H9 (cell line): Measurements from ENCODE around the gene NDUFV1. TPM values are rescaled to one million over a fixed set of nuclear protein-coding genes. Genes with fewer than 3 reads are reported as not detected.

ENCODE experiments used
- DNase-seq: peaks from one replicate; pipeline ENCODE4 v3.0.0-alpha.2; 2017
- H2AFZ ChIP-seq: one replicate; pipeline ENCODE4 v1.6.1; 2013; ENCODE audit warnings: mild to moderate bottlenecking, low read length, control low read depth, moderate library complexity
- H2AK5ac ChIP-seq: 2 replicates; pipeline ENCODE4 v1.6.1; 2013; ENCODE audit warnings: low read length, control low read depth, mixed read lengths; ENCODE audit not compliant: insufficient read length
- H2BK120ac ChIP-seq: one replicate; pipeline ENCODE4 v1.6.1; 2013; ENCODE audit warnings: low read depth, mild to moderate bottlenecking, low read length, control low read depth, inconsistent platforms; ENCODE audit not compliant: poor library complexity, severe bottlenecking
- H2BK12ac ChIP-seq: 2 replicates; pipeline ENCODE4 v1.6.1; 2013; ENCODE audit warnings: low read length, control low read depth, mixed read lengths, low read depth; ENCODE audit not compliant: insufficient read length
- H2BK15ac ChIP-seq: 2 replicates; pipeline ENCODE4 v1.6.1; 2013; ENCODE audit warnings: low read depth, low read length, control low read depth
- H2BK20ac ChIP-seq: one replicate; pipeline ENCODE4 v1.6.1; 2013; ENCODE audit warnings: low read depth, mild to moderate bottlenecking, low read length, control low read depth, inconsistent platforms; ENCODE audit not compliant: poor library complexity, severe bottlenecking
- H2BK5ac ChIP-seq: 2 replicates; pipeline ENCODE4 v1.6.1; 2013; ENCODE audit warnings: low read length, control low read depth, mixed read lengths; ENCODE audit not compliant: insufficient read length
- H3K14ac ChIP-seq: 2 replicates; pipeline ENCODE4 v1.6.1; 2013; ENCODE audit warnings: low read length, control low read depth; ENCODE audit not compliant: insufficient read depth
- H3K18ac ChIP-seq: 2 replicates; pipeline ENCODE4 v1.6.1; 2013; ENCODE audit warnings: low read depth, mild to moderate bottlenecking, mixed read lengths, low read length, control low read depth; ENCODE audit not compliant: insufficient read length
- H3K23ac ChIP-seq: 2 replicates; pipeline ENCODE4 v1.6.1; 2013; ENCODE audit warnings: low read length, control low read depth, mixed read lengths, low read depth; ENCODE audit not compliant: insufficient read length
- H3K23me2 ChIP-seq: 2 replicates; pipeline ENCODE4 v1.6.1; 2013; ENCODE audit warnings: low read depth, mild to moderate bottlenecking, mixed read lengths, low read length, control low read depth; ENCODE audit not compliant: insufficient read length, poor library complexity, severe bottlenecking
- H3K27ac ChIP-seq: 2 replicates; pipeline ENCODE4 v1.5.1; 2013; ENCODE audit warnings: low read length, control low read depth, mixed read lengths, low read depth; ENCODE audit not compliant: insufficient read length
- H3K27me3 ChIP-seq: 2 replicates; pipeline ENCODE4 v1.6.1; 2013; ENCODE audit warnings: low read length, control low read depth, inconsistent platforms; ENCODE audit not compliant: insufficient read depth
- H3K4ac ChIP-seq: 2 replicates; pipeline ENCODE4 v1.6.1; 2013; ENCODE audit warnings: low read depth, mild to moderate bottlenecking, control low read depth, inconsistent platforms, low read length, moderate library complexity
- H3K4me1 ChIP-seq: 2 replicates; pipeline ENCODE4 v1.6.1; 2013; ENCODE audit warnings: low read length, control low read depth, inconsistent platforms; ENCODE audit not compliant: insufficient read depth
- H3K4me2 ChIP-seq: 2 replicates; pipeline ENCODE4 v1.6.1; 2013; ENCODE audit warnings: low read length, control low read depth, mixed read lengths; ENCODE audit not compliant: insufficient read length, insufficient read depth
- H3K56ac ChIP-seq: 2 replicates; pipeline ENCODE4 v1.6.1; 2013; ENCODE audit warnings: low read depth, mild to moderate bottlenecking, mixed read lengths, low read length, control low read depth; ENCODE audit not compliant: insufficient read length
- H3K79me1 ChIP-seq: 2 replicates; pipeline ENCODE4 v1.6.1; 2013; ENCODE audit warnings: low read depth, mild to moderate bottlenecking, moderate library complexity, low read length, control low read depth, inconsistent platforms; ENCODE audit not compliant: insufficient read depth, poor library complexity, severe bottlenecking
- H3K79me2 ChIP-seq: 2 replicates; pipeline ENCODE4 v1.6.1; 2013; ENCODE audit warnings: low read length, control low read depth, inconsistent platforms; ENCODE audit not compliant: insufficient read depth
- H3K9ac ChIP-seq: 2 replicates; pipeline ENCODE4 v1.6.1; 2013; ENCODE audit warnings: low read length, control low read depth, mixed read lengths; ENCODE audit not compliant: insufficient read length; ENCODE audit errors: extremely low read depth
- H3K9me3 ChIP-seq: one replicate; pipeline ENCODE4 v1.6.1; 2013; ENCODE audit warnings: low read depth, low read length, inconsistent platforms; ENCODE audit not compliant: control insufficient read depth
- H3T11ph ChIP-seq: one replicate; pipeline ENCODE4 v1.6.1; 2013; ENCODE audit warnings: mild to moderate bottlenecking, low read length, control low read depth, inconsistent platforms
- H4K20me1 ChIP-seq: one replicate; pipeline ENCODE4 v1.6.1; 2013; ENCODE audit not compliant: control insufficient read depth, insufficient read length, insufficient read depth
- H4K5ac ChIP-seq: 2 replicates; pipeline ENCODE4 v1.6.1; 2013; ENCODE audit warnings: low read depth, mild to moderate bottlenecking, mixed read lengths, low read length, control low read depth; ENCODE audit not compliant: insufficient read length
- H4K8ac ChIP-seq: replicated peaks from 2 replicates; pipeline ENCODE4 v1.6.1; 2013; ENCODE audit warnings: low read length, control low read depth, mixed read lengths, low read depth; ENCODE audit not compliant: insufficient read length
- H4K91ac ChIP-seq: 2 replicates; pipeline ENCODE4 v1.6.1; 2013; ENCODE audit warnings: low read depth, mild to moderate bottlenecking, moderate library complexity, mixed read lengths, low read length, control low read depth; ENCODE audit not compliant: insufficient read length
- H3K27ac Mint-ChIP-seq, 3 experiments: 2 replicates in 2 of 3; 3 replicates in 1 of 3; pipeline ENCODE4 v1.8.0; 2020 to 2021; ENCODE audit warnings: mixed read lengths in 3 of 3, mild to moderate bottlenecking in 1 of 3, moderate library complexity in 1 of 3
- H3K27me3 Mint-ChIP-seq: 2 replicates; pipeline ENCODE4 v1.8.0; 2021; ENCODE audit warnings: low read depth, mild to moderate bottlenecking, moderate library complexity, mixed read lengths
- H3K36me3 Mint-ChIP-seq, 3 experiments: 2 replicates in 2 of 3; 3 replicates in 1 of 3; pipeline ENCODE4 v1.8.0; 2020 to 2021; ENCODE audit warnings: low read depth in 3 of 3, mixed read lengths in 3 of 3; ENCODE audit not compliant: insufficient read depth in 1 of 3
- H3K4me1 Mint-ChIP-seq, 2 experiments: 2 replicates each; pipeline ENCODE4 v1.8.0; 2020; ENCODE audit warnings: mixed read lengths in 2 of 2
- H3K4me3 Mint-ChIP-seq, 2 experiments: 2 replicates in 1 of 2; 3 replicates in 1 of 2; pipeline ENCODE4 v1.8.0; 2020 to 2021; ENCODE audit warnings: mild to moderate bottlenecking in 2 of 2, mixed read lengths in 2 of 2, moderate library complexity in 1 of 2
- H3K9me3 Mint-ChIP-seq, 2 experiments: 2 replicates in 1 of 2; 3 replicates in 1 of 2; pipeline ENCODE4 v1.8.0; 2020; ENCODE audit warnings: mild to moderate bottlenecking in 2 of 2, mixed read lengths in 2 of 2, moderate library complexity in 1 of 2
- CTCF ChIP-seq: fragments of 200-600 bp; sonication (generic); conservative IDR thresholded peaks from 3 replicates; pipeline ENCODE4 v1.8.0; 2021; ENCODE audit warnings: antibody characterized with exemption, mild to moderate bottlenecking
- WGBS: extraction: QIAGEN DNeasy Blood & Tissue Kit; methylation state at CpG from one replicate; pipeline ENCODE4 v1.1.7; 2013; ENCODE audit warnings: missing lambda C conversion rate, low lambda C conversion rate, mixed read lengths; ENCODE audit not compliant: insufficient read length; ENCODE audit errors: extremely low coverage; 5-methylcytosine and 5-hydroxymethylcytosine counted together
- total RNA-seq: library from RNA; stranded (reverse); gene quantifications from 2 replicates; pipeline ENCODE4 v1.2.1, GENCODE V29; 2021

NDUFV1 gene
- total RNA-seq, 1 experiment from 2014 or later, result 154 TPM

DNA sequence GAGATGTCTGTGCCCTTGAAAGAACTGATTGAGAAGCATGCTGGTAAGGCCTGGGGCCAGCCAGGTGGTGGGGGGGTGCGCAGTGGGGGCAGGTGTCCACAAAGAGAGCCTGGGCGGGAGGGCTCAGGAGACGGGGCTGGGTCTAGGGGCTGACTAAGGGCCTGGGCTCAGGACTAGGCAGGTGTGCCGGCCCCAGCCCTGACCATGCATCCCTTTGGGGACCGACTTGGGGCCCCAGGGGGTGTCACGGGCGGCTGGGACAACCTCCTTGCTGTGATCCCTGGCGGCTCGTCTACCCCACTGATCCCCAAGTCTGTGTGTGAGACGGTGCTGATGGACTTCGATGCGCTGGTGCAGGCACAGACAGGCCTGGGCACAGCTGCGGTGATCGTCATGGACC is 4.4 kb downstream of the NDUFV1 start:
- no peak overlapping the region for H4K91ac ChIP-seq
- no peaks in the 10 kb centered on the region for H4K20me1 ChIP-seq
- no peak overlapping the region for H4K5ac ChIP-seq
- H2BK12ac ChIP-seq, result no peak overlapping the region
- no peaks in the 10 kb centered on the region for H3K79me2 ChIP-seq
- peaks cover 5% of the 10 kb centered on the region for H3K27me3 Mint-ChIP-seq
- H4K8ac ChIP-seq, result no peak overlapping the region
- DNase-seq, result no peak
- peaks cover 19 to 27% of the 10 kb centered on the region in 2 experiments for H3K4me1 Mint-ChIP-seq
- H3K27me3 ChIP-seq, result no peaks in the 10 kb centered on the region
- H2BK15ac ChIP-seq, result no peak overlapping the region
- H3K14ac ChIP-seq, result no peak overlapping the region
- no peak overlapping the region for H2BK5ac ChIP-seq
- H2BK120ac ChIP-seq, result no peak overlapping the region
- H3K23ac ChIP-seq, result no peak overlapping the region
- no peak overlapping the region for H3K4me2 ChIP-seq
- H3K23me2 ChIP-seq, result peaks cover 8% of the 10 kb centered on the region
- no CpG with 5 or more reads among the region's 14 CpGs for WGBS
- no peak overlapping the region for H3K4me3 Mint-ChIP-seq
- no peak overlapping the region for H3K18ac ChIP-seq
- H3K4me1 ChIP-seq, result no peaks in the 10 kb centered on the region
- no peak overlapping the region for H3T11ph ChIP-seq
- H3K9me3 Mint-ChIP-seq, result no peaks in the 10 kb centered on the region
- no peaks in the 10 kb centered on the region for H3K79me1 ChIP-seq
- no peaks in the 10 kb centered on the region for H3K9me3 ChIP-seq
- TF ChIP-seq CTCF, result no peak
- H2AK5ac ChIP-seq, result no peak overlapping the region
- no peak overlapping the region for H2BK20ac ChIP-seq
- H3K27ac Mint-ChIP-seq, result no peak overlapping the region
- no peak overlapping the region for H3K4ac ChIP-seq
- no peak overlapping the region for H3K27ac ChIP-seq
- H3K36me3 Mint-ChIP-seq, result peaks cover 13 to 38% (median 35%) of the 10 kb centered on the region in 3 experiments
- H2AFZ ChIP-seq, result no peak overlapping the region
- H3K9ac ChIP-seq, result no peak overlapping the region
- no peak overlapping the region for H3K56ac ChIP-seq
